ENCODE measurements around the gene PIBF1. TPM values are rescaled to one million over a fixed set of nuclear protein-coding genes. Genes with fewer than 3 reads are reported as not detected.
"Not testable (repeated sequence)": the region's sequence is repeated elsewhere in the genome, so short reads cannot be mapped to it uniquely, and the experiment has no call there.

The PIBF1 gene
- total RNA-seq, 2 donors from 2014 or later, result 19.9 to 24.9 TPM

DNA sequence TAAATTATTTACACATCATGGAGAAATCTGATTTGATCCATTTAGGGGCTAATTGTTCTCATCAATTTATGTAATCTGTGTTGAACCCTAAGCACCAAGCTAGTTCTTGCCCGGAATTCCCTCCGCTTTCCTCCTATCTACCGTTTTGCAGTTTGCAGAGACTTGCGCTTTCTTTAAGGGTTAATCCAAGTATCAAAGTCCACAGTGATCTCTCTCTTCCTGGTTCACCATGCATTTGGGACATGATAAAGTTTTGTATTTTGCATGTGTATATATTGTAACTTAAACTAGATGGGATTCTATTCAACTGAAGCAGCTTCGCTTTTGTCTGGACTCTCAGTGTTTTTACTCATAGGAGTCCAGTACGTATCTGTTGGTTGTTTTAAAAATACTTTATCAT is 263.1 kb downstream of the PIBF1 start:
- Histone ChIP-seq H3K4me3 (no peak overlapping the region), H3K27me3 (replicated peaks; ENCODE audit: insufficient read depth) (no peaks in the 10 kb centered on the region), H3K27ac (no peak overlapping the region), H3K4me1 (replicated peaks) (no peaks in the 10 kb centered on the region), H3K9me3 (no peaks in the 10 kb centered on the region), H3K36me3 (no peaks in the 10 kb centered on the region)
- 91% methylated on average over 6 of the region's 6 CpGs for WGBS
- DNase-seq (ENCODE audit: low spot score), result no peak
- intact Hi-C loops (cut with DNase I), result no loop called here
- TF ChIP-seq POLR2A (IDR thresholded peaks at IDR 0.05) (no peak), POLR2AphosphoS5 (IDR thresholded peaks at IDR 0.05) (no peak)
- TF ChIP-seq, protein P1, sequence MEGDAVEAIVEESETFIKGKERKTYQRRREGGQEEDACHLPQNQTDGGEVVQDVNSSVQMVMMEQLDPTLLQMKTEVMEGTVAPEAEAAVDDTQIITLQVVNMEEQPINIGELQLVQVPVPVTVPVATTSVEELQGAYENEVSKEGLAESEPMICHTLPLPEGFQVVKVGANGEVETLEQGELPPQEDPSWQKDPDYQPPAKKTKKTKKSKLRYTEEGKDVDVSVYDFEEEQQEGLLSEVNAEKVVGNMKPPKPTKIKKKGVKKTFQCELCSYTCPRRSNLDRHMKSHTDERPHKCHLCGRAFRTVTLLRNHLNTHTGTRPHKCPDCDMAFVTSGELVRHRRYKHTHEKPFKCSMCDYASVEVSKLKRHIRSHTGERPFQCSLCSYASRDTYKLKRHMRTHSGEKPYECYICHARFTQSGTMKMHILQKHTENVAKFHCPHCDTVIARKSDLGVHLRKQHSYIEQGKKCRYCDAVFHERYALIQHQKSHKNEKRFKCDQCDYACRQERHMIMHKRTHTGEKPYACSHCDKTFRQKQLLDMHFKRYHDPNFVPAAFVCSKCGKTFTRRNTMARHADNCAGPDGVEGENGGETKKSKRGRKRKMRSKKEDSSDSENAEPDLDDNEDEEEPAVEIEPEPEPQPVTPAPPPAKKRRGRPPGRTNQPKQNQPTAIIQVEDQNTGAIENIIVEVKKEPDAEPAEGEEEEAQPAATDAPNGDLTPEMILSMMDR (IDR thresholded peaks at IDR 0.05), result no peak

DNA sequence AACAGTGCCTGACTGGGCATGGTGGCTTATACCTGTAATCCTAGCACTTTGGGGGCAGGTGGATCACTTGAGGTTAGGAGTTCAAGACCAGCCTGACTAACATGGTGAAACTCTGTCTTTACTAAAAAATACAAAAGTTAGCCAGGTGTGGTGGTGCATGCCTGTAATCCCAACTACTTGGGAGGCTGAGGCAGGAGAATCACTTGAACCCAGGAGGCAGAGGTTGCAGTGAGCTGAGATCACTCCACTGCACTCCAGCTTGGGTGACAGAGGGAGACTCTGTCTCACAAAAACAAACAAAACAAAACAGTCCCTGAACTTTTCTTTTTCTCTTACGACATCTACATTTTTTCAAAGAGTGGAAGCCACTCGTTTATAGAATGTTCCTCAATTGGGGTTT is 266.7 kb downstream of the PIBF1 start:
- DNase-seq (ENCODE audit: low spot score); H3K4me1 ChIP-seq (replicated peaks); H3K4me3 ChIP-seq; H3K36me3 ChIP-seq; H3K9me3 ChIP-seq; H3K27me3 ChIP-seq (replicated peaks; ENCODE audit: insufficient read depth); H3K27ac ChIP-seq; intact Hi-C loops (cut with DNase I): not testable (repeated sequence)
- WGBS, result 72% methylated on average over 2 of the region's 2 CpGs

DNA sequence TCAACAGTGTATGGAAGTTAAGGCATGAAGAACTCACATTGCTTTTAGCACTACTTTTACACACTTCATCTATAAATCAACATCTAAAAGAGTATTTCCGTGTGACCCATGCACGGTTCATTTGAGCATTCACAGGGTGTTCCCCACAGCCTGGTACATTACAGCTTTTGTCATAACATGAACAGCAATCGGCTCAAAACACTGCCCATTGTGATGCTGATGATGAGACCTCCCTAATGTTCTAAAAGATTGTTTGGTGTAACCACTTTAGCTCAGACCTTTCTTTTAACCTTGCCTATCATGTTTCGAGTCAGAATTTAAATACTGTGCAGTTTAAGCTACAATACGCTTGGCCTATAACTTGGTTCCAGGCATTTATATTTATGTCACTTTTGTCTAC is 272.8 kb downstream of the PIBF1 start:
- Histone ChIP-seq H3K4me1 (replicated peaks) (no peaks in the 10 kb centered on the region), H3K9me3 (no peaks in the 10 kb centered on the region), H3K36me3 (no peaks in the 10 kb centered on the region), H3K27me3 (replicated peaks; ENCODE audit: insufficient read depth) (no peaks in the 10 kb centered on the region), H3K4me3 (no peak overlapping the region), H3K27ac (no peak overlapping the region)
- intact Hi-C loops (cut with DNase I), result loop anchor here (5.0 to 10.0 kb wide), 2 partner anchors 230 to 272 kb away; partner anchors contain the start of genes DIS3 and PIBF1
- DNase-seq (ENCODE audit: low spot score), result no peak
- 69% methylated on average over 5 of the region's 5 CpGs for WGBS
- no peak for TF ChIP-seq POLR2A (IDR thresholded peaks at IDR 0.05)
- TF ChIP-seq, protein P1 (IDR thresholded peaks at IDR 0.05), result no peak
- TF ChIP-seq POLR2AphosphoS5 (IDR thresholded peaks at IDR 0.05), result no peak

DNA sequence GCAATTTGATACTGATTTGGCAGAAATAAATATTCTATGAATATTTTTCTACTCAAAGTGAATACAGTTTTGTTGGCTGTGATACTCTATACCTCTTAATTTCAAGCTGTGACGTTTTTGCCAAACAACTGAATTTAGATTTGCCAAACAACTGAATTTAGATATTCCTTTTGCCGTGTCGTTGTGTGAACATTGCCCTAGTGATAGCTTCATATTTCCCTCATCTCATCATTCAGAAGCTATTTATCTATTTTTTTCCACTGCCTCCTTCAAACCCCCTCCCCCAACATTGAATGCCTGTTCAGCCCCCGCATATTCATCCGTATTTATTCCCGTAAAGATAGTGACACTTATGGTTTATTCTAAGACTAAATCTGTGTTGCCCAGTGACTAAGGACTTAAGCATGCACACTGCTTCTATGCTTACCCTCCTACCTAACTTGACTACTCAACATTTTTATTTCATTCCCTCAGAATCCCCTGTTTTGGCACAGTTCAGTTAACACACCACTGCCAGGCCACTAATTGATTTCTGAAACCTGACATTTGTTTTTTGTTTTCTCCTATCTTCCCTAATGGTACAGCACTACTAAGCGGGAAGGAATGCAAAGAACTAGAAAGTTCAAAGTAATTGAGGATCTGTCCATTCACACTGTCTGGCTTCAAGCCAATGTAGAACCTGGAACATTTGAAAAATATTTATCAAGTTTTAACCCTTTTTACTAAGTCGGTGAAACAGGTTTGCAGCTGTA is 274.1 kb downstream of the PIBF1 start:
- intact Hi-C loops (cut with DNase I), result loop anchor here (5.0 to 10.0 kb wide), 2 partner anchors 231 to 274 kb away; partner anchors contain the start of genes DIS3 and PIBF1
- H3K27ac ChIP-seq, result no peak overlapping the region
- H3K36me3 ChIP-seq, result no peaks in the 10 kb centered on the region
- WGBS, result 82% methylated on average over 8 of the region's 8 CpGs
- no peak for DNase-seq (ENCODE audit: low spot score)
- no peaks in the 10 kb centered on the region for H3K27me3 ChIP-seq (replicated peaks; ENCODE audit: insufficient read depth)
- H3K4me3 ChIP-seq, result no peak overlapping the region
- H3K4me1 ChIP-seq (replicated peaks), result no peaks in the 10 kb centered on the region
- H3K9me3 ChIP-seq, result no peaks in the 10 kb centered on the region
- TF ChIP-seq, protein P1 (IDR thresholded peaks at IDR 0.05), result no peak
- TF ChIP-seq POLR2AphosphoS5 (IDR thresholded peaks at IDR 0.05) (no peak), POLR2A (IDR thresholded peaks at IDR 0.05) (no peak)

DNA sequence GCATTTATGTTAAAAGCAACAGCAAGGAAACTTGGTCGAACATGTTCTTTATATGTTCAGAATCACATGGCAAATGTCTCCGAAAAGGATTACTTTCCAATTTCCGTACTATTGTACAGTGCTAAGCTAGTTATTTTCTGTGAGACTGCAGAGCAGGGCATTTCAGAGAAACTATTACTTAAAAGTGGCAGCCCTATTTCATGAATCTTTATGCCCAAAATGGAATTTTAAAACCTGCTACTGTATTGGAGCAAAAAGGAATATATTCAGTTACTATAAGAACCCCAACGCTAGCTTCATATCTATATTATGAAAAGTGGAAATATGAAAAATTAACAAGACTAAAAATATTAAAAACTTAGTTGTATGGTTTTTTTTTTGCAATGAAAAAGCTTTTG is 274.6 kb downstream of the PIBF1 start:
- H3K27ac ChIP-seq, result no peak overlapping the region
- no peaks in the 10 kb centered on the region for H3K9me3 ChIP-seq
- no peak overlapping the region for H3K4me3 ChIP-seq
- intact Hi-C loops (cut with DNase I), result loop anchor here (5.0 to 10.0 kb wide), 2 partner anchors 232 to 274 kb away; partner anchors contain the start of genes DIS3 and PIBF1
- no peak for DNase-seq (ENCODE audit: low spot score)
- no peaks in the 10 kb centered on the region for H3K4me1 ChIP-seq (replicated peaks)
- WGBS, result 91% methylated on average over 4 of the region's 4 CpGs
- TF ChIP-seq, protein P1 (IDR thresholded peaks at IDR 0.05), result no peak
- no peak for TF ChIP-seq POLR2A (IDR thresholded peaks at IDR 0.05)
- TF ChIP-seq POLR2AphosphoS5 (IDR thresholded peaks at IDR 0.05), result no peak
- no peaks in the 10 kb centered on the region for H3K27me3 ChIP-seq (replicated peaks; ENCODE audit: insufficient read depth)
- H3K36me3 ChIP-seq, result no peaks in the 10 kb centered on the region
